ENCODE measurements around the gene RASSF6.

DNA sequence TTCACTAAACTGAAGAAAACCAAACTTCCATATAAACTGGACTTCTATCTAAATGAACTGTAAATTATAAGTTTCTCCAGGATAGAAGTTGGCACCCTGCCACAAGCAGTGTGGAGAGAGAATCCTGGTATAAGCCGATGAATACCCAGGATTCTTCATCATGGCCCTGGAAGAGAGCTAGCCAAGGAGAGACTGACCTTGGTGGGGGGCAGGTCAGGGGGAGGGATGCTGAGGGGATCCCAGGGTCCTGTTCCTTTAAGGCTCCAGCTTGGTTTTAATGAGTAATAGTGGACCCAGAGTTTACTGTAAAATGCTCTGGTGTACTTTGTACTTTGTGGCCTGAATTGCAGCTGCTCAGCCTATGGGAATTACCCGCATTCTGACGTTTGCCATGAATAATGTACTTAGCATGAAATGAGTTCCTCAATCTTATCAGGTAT lies 16.9 kb downstream of the RASSF6 start:
- TF ChIP-seq, protein P1, sequence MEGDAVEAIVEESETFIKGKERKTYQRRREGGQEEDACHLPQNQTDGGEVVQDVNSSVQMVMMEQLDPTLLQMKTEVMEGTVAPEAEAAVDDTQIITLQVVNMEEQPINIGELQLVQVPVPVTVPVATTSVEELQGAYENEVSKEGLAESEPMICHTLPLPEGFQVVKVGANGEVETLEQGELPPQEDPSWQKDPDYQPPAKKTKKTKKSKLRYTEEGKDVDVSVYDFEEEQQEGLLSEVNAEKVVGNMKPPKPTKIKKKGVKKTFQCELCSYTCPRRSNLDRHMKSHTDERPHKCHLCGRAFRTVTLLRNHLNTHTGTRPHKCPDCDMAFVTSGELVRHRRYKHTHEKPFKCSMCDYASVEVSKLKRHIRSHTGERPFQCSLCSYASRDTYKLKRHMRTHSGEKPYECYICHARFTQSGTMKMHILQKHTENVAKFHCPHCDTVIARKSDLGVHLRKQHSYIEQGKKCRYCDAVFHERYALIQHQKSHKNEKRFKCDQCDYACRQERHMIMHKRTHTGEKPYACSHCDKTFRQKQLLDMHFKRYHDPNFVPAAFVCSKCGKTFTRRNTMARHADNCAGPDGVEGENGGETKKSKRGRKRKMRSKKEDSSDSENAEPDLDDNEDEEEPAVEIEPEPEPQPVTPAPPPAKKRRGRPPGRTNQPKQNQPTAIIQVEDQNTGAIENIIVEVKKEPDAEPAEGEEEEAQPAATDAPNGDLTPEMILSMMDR (conservative IDR thresholded peaks at IDR 0.05; ENCODE audit: low read depth, low read length), result no peak
- TF ChIP-seq EZH2 (IDR thresholded peaks at IDR 0.05; ENCODE audit: low read length, unreplicated experiment), result no peak

All from PC-3 (cell line).